GM12875 (cell line): Measurements from ENCODE around the gene C20orf173.
"Not testable (repeated sequence)": the region's sequence is repeated elsewhere in the genome, so short reads cannot be mapped to it uniquely, and the experiment has no call there.

Source experiments
- H3K4me3 ChIP-seq: one replicate; pipeline ENCODE4 v1.5.1; 2011; ENCODE audit warnings: low read depth, low read length, control low read depth
- CTCF ChIP-seq: IDR thresholded peaks from 2 replicates; pipeline ENCODE4 v1.5.1; 2011; ENCODE audit warnings: low read depth, mild to moderate bottlenecking, control low read depth, inconsistent platforms, low read length, moderate library complexity, borderline replicate concordance; ENCODE audit not compliant: insufficient read depth

C20orf173 gene

GRCh38 chr20:35541118-35541782 lies 11.8 kb upstream of the C20orf173 start:
- TF ChIP-seq CTCF = no peak
- no peak overlapping the region for H3K4me3 ChIP-seq

DNA sequence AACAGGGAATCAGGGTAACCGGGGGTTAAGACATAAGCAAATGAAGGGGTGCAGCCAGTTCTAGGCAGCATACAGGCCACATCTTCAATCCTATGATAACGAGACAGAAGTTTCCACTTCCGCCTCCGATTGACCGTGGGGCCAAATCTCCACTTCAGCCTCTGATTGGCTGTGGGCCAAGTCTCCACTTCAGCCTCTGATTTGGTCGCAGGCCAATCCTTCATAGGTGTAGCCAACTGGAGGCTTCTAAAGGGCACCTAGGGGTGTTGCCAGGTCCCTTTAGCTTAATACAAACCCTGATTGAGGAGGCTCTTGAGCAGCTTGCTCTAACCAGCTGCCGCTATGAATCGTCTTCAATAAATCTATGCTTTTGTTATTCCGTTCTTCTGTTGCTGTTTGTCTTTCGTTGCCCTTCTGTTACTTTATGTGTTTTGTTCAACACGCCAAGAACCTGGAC lies 10.3 kb upstream of the C20orf173 start:
- no peak for TF ChIP-seq CTCF
- no peak overlapping the region for H3K4me3 ChIP-seq

- no peak overlapping the region for H3K4me3 ChIP-seq
- no peak for TF ChIP-seq CTCF
These were observed 2.2 kb downstream of the C20orf173 start for GRCh38 chr20:35527122-35527769.

DNA sequence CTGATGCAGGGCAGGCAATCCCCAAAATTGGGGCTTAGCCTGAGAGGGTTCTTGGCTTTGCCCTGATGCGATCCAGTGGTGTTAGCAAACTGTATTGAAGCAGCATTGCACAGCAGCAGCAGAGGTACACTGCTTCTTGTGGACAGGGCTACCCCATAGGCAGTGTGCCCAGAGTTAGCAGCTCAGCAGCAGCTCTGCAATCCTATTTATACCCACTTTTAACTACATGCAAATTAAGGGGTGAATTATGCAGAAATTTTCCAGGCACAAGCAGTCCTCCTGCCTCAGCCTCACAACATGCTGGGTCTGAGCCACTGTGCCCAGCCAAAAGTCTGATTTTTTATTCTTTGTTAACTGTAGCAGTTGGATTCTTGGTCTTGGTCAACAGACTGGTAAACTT lies 3.8 kb downstream of the C20orf173 start:
- H3K4me3 ChIP-seq = no peak overlapping the region
- no peak for TF ChIP-seq CTCF

DNA sequence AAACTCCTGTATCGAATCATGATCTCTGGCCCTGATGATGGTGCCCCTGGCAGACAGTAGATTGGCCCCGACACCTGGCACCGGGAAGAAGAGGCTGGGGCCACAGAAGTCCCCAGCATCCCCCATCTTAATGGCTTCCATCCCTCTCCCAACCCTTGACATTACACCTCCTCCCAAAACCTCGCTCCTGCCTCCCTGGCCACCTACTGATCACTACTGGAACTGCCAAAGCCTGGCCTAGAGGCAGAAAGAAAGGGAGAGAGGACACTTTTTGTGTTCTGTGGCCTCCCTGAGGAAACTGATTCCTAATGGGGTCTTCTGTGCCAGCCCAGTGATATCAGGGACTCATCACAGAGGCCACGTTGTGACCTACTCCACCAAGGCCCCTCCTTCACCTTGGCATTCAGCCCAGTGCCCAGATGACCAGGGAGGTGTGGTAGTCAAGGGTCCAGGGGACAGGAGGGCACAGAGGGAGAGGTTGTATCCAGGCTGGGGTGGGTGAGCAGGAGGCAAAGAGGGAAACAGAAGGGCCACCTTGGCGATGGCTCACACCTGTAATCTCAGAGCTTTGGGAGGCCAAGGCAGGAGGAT lies 6.1 kb downstream of the C20orf173 start:
- H3K4me3 ChIP-seq = no peak overlapping the region
- peak; percentile 81 for TF ChIP-seq CTCF

- no peak for TF ChIP-seq CTCF
- H3K4me3 ChIP-seq = no peak overlapping the region
These were observed 10.5 kb downstream of the C20orf173 start for GRCh38 chr20:35518955-35519354.

- not testable (repeated sequence) for H3K4me3 ChIP-seq
These were observed 11.7 kb downstream of the C20orf173 start for GRCh38 chr20:35517767-35518166.
